SK-N-SH (cell line): ENCODE data around the gene CUBN. TPM values are rescaled to one million over a fixed set of nuclear protein-coding genes. Genes with fewer than 3 reads are reported as not detected.
A peak's percentile ranks its signal among the peaks of the same experiment; 100 is the strongest.

Source experiments
- CTCF ChIA-PET: fragments of 300-600, 350-600 bp; formaldehyde crosslinking; extraction: SDS; loops from one replicate; lab custom pipeline; 2021; lab: Yijun Ruan, JAX
- POLR2A ChIA-PET: fragments of 350-600 bp; sonication (Branson Sonifier 250); formaldehyde crosslinking; extraction: SDS; loops from one replicate; lab custom pipeline; 2020; ENCODE audit warnings: antibody characterized with exemption, inconsistent platforms; lab: Yijun Ruan, JAX
- DNase-seq: peaks from one replicate; pipeline ENCODE4 v3.0.0; 2012
- H2AFZ ChIP-seq: fragments of 200-600 bp; sonication (generic); 2 replicates; pipeline ENCODE4 v1.8.1; 2016; ENCODE audit warnings: antibody characterized with exemption, mild to moderate bottlenecking, low read depth
- H3F3A ChIP-seq: fragments of 200-600 bp; sonication (generic); replicated peaks from 2 replicates; pipeline ENCODE3; 2016; ENCODE audit warnings: antibody characterized with exemption, mild to moderate bottlenecking; ENCODE audit not compliant: insufficient read depth
- H3K27ac ChIP-seq, 2 experiments: fragments of 200-500 bp in 1 of 2; fragments of 200-600 bp in 1 of 2; sonication (Bioruptor generic) in 1 of 2; sonication (generic), shearing (Covaris generic) in 1 of 2; 2 replicates each; pipeline versions ENCODE4 v1.5.1 to v1.6.1; 2014 to 2016; ENCODE audit warnings: low read depth in 2 of 2, inconsistent platforms in 1 of 2, low read length in 1 of 2, mild to moderate bottlenecking in 1 of 2, mixed read lengths in 1 of 2
- H3K27me3 ChIP-seq: fragments of 200-600 bp; sonication (generic), shearing (Covaris generic); 2 replicates; pipeline ENCODE4 v1.6.1; 2016; ENCODE audit warnings: mixed run types; ENCODE audit not compliant: insufficient read depth
- H3K36me3 ChIP-seq, 2 experiments: fragments of 200-500 bp in 1 of 2; fragments of 200-600 bp in 1 of 2; sonication (Bioruptor generic) in 1 of 2; sonication (generic) in 1 of 2; replicated peaks in 1 of 2; 2 replicates each; pipeline versions ENCODE3 to v1.5.1; 2014 to 2016; ENCODE audit warnings: low read length in 1 of 2, mild to moderate bottlenecking in 1 of 2; ENCODE audit not compliant: insufficient read depth in 2 of 2, control insufficient read depth in 1 of 2
- H3K4me1 ChIP-seq, 2 experiments: fragments of 200-500 bp in 1 of 2; fragments of 200-600 bp in 1 of 2; sonication (Bioruptor generic) in 1 of 2; sonication (generic), shearing (Covaris generic) in 1 of 2; 2 replicates each; pipeline versions ENCODE4 v1.5.1 to v1.6.1; 2014 to 2016; ENCODE audit warnings: low read depth in 1 of 2, low read length in 1 of 2, mixed run types in 1 of 2; ENCODE audit not compliant: insufficient read depth in 2 of 2, control insufficient read depth in 1 of 2
- H3K4me2 ChIP-seq: fragments of 200-600 bp; sonication (generic), shearing (Covaris generic); 2 replicates; pipeline ENCODE4 v1.6.1; 2017; ENCODE audit warnings: mixed run types
- H3K4me3 ChIP-seq, 2 experiments: fragments of 200-500 bp in 1 of 2; fragments of 200-600 bp in 1 of 2; sonication (Bioruptor generic) in 1 of 2; sonication (generic), shearing (Covaris generic) in 1 of 2; 2 replicates each; pipeline versions ENCODE4 v1.5.1 to v1.8.1; 2014 to 2016; ENCODE audit warnings: low read depth in 2 of 2, inconsistent platforms in 1 of 2, low read length in 1 of 2, mild to moderate bottlenecking in 1 of 2, mixed read lengths in 1 of 2, moderate library complexity in 1 of 2
- H3K79me2 ChIP-seq: fragments of 200-600 bp; sonication (generic); 2 replicates; pipeline ENCODE4 v1.8.1; 2017; ENCODE audit warnings: mild to moderate bottlenecking; ENCODE audit not compliant: insufficient read depth
- H3K9ac ChIP-seq: fragments of 200-600 bp; sonication (generic); 2 replicates; pipeline ENCODE4 v1.6.1; 2017; ENCODE audit warnings: mixed run types
- H3K9me2 ChIP-seq: fragments of 200-600 bp; sonication (generic); 2 replicates; pipeline ENCODE4 v1.6.1; 2017; ENCODE audit warnings: mixed run types
- H3K9me3 ChIP-seq: fragments of 200-600 bp; sonication (generic); 2 replicates; pipeline ENCODE4 v1.6.1; 2017; ENCODE audit warnings: mixed run types, mild to moderate bottlenecking, moderate library complexity
- H4K20me1 ChIP-seq: fragments of 200-600 bp; sonication (generic); 2 replicates; pipeline ENCODE4 v1.6.1; 2017; ENCODE audit warnings: mild to moderate bottlenecking, mixed run types; ENCODE audit not compliant: insufficient read depth
- CHD2 ChIP-seq: fragments of 150-350 bp; IDR thresholded peaks from 2 replicates; pipeline ENCODE4 v1.6.1; 2018; ENCODE audit warnings: low read length; ENCODE audit not compliant: partially characterized antibody
- EP300 ChIP-seq, 2 experiments: IDR thresholded peaks; 2 replicates each; pipeline versions ENCODE4 v1.4.0 to v1.6.1; 2012; ENCODE audit warnings: borderline replicate concordance in 1 of 2, low read depth in 1 of 2, low read length in 1 of 2
- FOXJ3 ChIP-seq: sonication (generic); formaldehyde crosslinking; IDR thresholded peaks from 2 replicates; pipeline ENCODE4 v1.5.1; 2020; ENCODE audit warnings: mild to moderate bottlenecking, missing genetic modification reagents
- MEF2A ChIP-seq: IDR thresholded peaks from 2 replicates; pipeline ENCODE4 v1.4.0; 2012; ENCODE audit warnings: low read depth, borderline replicate concordance
- MXI1 ChIP-seq: IDR thresholded peaks from 2 replicates; pipeline ENCODE4 v1.6.1; 2012; ENCODE audit warnings: mild to moderate bottlenecking, low read depth, low read length, improper control_type of control experiment
- RCOR1 ChIP-seq: fragments of 150-350 bp; IDR thresholded peaks from 2 replicates; pipeline ENCODE4 v1.6.1; 2017; ENCODE audit warnings: antibody characterized with exemption, low read length
- RFX5 ChIP-seq: IDR thresholded peaks from 2 replicates; pipeline ENCODE4 v1.6.1; 2012; ENCODE audit warnings: mild to moderate bottlenecking, improper control_type of control experiment, low read length
- RXRA ChIP-seq: IDR thresholded peaks from 2 replicates; pipeline ENCODE4 v1.4.0; 2012; ENCODE audit warnings: low read depth, mild to moderate bottlenecking, borderline replicate concordance
- TEAD4 ChIP-seq: IDR thresholded peaks from 2 replicates; pipeline ENCODE4 v1.4.0; 2012; ENCODE audit warnings: mild to moderate bottlenecking, borderline replicate concordance; ENCODE audit not compliant: insufficient read depth
- YY1 ChIP-seq: IDR thresholded peaks from 2 replicates; pipeline ENCODE4 v1.4.0; 2012; ENCODE audit warnings: low read depth, mild to moderate bottlenecking
- WGBS: methylation state at CpG from one replicate; pipeline ENCODE4 v1.1.6; 2017; ENCODE audit warnings: low lambda C conversion rate; 5-methylcytosine and 5-hydroxymethylcytosine counted together
- polyA plus RNA-seq, 3 experiments: library from polyadenylated mRNA; depleted of rRNA; stranded (reverse); fragments of >200 nt; gene quantifications; 2 replicates each; pipeline ENCODE4 v1.2.3, GENCODE V29; 2012
- TF ChIP-seq, protein P1 (sequence below): fragments of 200-600 bp; sonication (generic); IDR thresholded peaks from 2 replicates; pipeline ENCODE4 v1.6.1; 2017; ENCODE audit warnings: antibody characterized with exemption, mild to moderate bottlenecking, moderate library complexity
- TF ChIP-seq, protein P2 (sequence below): IDR thresholded peaks from 2 replicates; pipeline ENCODE4 v1.6.1; 2012; ENCODE audit warnings: mild to moderate bottlenecking, low read depth, low read length, moderate library complexity

CUBN gene
- polyA plus RNA-seq, 1 of the 3 experiments (the other 2 are of a cell fraction) = 2.4 TPM

DNA sequence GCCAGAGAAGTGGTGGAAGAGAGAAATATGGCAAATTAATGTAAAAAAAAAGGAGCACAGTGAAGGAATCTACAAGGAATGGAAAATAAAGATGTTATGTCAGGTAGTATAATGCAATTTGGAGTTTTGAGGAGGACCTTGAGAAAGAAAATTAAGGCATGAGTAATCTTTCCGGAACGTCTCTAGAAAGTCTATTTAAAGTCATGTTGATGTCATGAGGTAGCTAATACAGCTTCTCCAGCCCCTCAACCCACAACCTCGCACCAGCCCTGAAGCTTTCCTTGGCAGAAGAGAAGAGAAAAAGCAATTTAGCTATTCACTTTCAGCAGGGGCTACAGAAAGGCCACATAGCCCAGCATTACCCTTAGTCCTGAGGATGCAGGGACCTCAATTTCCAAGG, 49.4 kb upstream of the CUBN start:
- Histone ChIP-seq H3K27ac (peak overlapping the region in 1 of 2 experiments; percentile 44; a peak in 2 of 4 replicates), H4K20me1 (no peaks in the 10 kb centered on the region), H3K9ac (no peak overlapping the region), H2AFZ (no peak overlapping the region), H3K9me2 (no peaks in the 10 kb centered on the region), H3K27me3 (no peaks in the 10 kb centered on the region), H3K79me2 (no peaks in the 10 kb centered on the region), H3K4me3 (no peak overlapping the region), H3K4me2 (0 out of 2 replicates have a peak overlapping the region, but pooled peaks have one; percentile 18), H3K36me3 (peaks cover 0 to 4% of the 10 kb centered on the region in 2 experiments), H3K9me3 (no peaks in the 10 kb centered on the region), H3K4me1 (peaks cover 3 to 22% of the 10 kb centered on the region in 2 experiments; a peak in 3 of 4 replicates), H3F3A (peaks cover 13% of the 10 kb centered on the region)
- DNase-seq = no peak
- POLR2A ChIA-PET = interaction anchor here (0.7 kb wide), 1 partner anchor 96 kb away, joined by 3 read pairs; no protein-coding TSS in a partner anchor
- 63% methylated on average over 3 of the region's 3 CpGs for WGBS
- TF ChIP-seq RCOR1 (no peak), MEF2A (0 out of 2 replicates have a peak, but pooled peaks have one; percentile 26), RFX5 (no peak), CHD2 (no peak), FOXJ3 (CRISPR knock-in tag) (no peak)
- CTCF ChIA-PET = interaction anchor here (0.8 kb wide), 1 partner anchor 438 kb away, joined by 3 read pairs; no protein-coding TSS in a partner anchor

DNA sequence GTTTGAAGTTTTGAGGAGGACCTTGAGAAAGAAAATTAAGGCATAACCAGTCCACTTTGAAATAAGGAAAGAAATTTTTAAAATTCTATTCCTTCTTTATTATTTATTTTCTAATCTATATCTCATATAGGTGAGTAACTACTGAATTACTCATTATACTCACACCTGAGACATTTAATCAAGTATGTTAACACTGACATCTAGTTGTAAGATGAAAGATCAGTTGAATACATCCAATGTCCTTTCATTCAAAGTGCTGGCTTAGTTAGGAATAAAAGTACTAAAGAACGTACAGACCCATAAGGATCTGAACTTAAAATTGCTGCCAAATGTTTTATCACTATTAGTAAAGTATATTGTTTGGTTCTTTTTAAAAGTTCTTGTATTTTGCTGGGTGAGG, 48.4 kb upstream of the CUBN start:
- peaks cover 0 to 4% of the 10 kb centered on the region in 2 experiments for H3K36me3 ChIP-seq
- no peak overlapping the region for H2AFZ ChIP-seq
- no peak overlapping the region for H3K4me2 ChIP-seq
- no peaks in the 10 kb centered on the region for H3K9me2 ChIP-seq
- H4K20me1 ChIP-seq = no peaks in the 10 kb centered on the region
- H3K9me3 ChIP-seq = no peaks in the 10 kb centered on the region
- no peaks in the 10 kb centered on the region for H3K79me2 ChIP-seq
- ChIA-PET POLR2A (no interaction called here), CTCF (no interaction called here)
- DNase-seq = no peak
- 97% methylated on average over 1 of the region's 1 CpG for WGBS
- no peak overlapping the region for H3K4me3 ChIP-seq
- H3K27me3 ChIP-seq = no peaks in the 10 kb centered on the region
- peaks cover 3 to 22% of the 10 kb centered on the region in 2 experiments; a peak in 3 of 4 replicates for H3K4me1 ChIP-seq
- no peak overlapping the region for H3K27ac ChIP-seq
- H3K9ac ChIP-seq = no peak overlapping the region
- TF ChIP-seq RFX5 (no peak), MEF2A (no peak), EP300 (IDR thresholded peaks at IDR 0.05; ENCODE audit: borderline replicate concordance in 1 of 2, low read depth in 1 of 2, low read length in 1 of 2) (no peak), MXI1 (no peak), YY1 (no peak), CHD2 (no peak), RXRA (no peak), FOXJ3 (CRISPR knock-in tag) (no peak), TEAD4 (no peak)
- TF ChIP-seq, protein P1, sequence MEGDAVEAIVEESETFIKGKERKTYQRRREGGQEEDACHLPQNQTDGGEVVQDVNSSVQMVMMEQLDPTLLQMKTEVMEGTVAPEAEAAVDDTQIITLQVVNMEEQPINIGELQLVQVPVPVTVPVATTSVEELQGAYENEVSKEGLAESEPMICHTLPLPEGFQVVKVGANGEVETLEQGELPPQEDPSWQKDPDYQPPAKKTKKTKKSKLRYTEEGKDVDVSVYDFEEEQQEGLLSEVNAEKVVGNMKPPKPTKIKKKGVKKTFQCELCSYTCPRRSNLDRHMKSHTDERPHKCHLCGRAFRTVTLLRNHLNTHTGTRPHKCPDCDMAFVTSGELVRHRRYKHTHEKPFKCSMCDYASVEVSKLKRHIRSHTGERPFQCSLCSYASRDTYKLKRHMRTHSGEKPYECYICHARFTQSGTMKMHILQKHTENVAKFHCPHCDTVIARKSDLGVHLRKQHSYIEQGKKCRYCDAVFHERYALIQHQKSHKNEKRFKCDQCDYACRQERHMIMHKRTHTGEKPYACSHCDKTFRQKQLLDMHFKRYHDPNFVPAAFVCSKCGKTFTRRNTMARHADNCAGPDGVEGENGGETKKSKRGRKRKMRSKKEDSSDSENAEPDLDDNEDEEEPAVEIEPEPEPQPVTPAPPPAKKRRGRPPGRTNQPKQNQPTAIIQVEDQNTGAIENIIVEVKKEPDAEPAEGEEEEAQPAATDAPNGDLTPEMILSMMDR = no peak
- TF ChIP-seq, protein P2, sequence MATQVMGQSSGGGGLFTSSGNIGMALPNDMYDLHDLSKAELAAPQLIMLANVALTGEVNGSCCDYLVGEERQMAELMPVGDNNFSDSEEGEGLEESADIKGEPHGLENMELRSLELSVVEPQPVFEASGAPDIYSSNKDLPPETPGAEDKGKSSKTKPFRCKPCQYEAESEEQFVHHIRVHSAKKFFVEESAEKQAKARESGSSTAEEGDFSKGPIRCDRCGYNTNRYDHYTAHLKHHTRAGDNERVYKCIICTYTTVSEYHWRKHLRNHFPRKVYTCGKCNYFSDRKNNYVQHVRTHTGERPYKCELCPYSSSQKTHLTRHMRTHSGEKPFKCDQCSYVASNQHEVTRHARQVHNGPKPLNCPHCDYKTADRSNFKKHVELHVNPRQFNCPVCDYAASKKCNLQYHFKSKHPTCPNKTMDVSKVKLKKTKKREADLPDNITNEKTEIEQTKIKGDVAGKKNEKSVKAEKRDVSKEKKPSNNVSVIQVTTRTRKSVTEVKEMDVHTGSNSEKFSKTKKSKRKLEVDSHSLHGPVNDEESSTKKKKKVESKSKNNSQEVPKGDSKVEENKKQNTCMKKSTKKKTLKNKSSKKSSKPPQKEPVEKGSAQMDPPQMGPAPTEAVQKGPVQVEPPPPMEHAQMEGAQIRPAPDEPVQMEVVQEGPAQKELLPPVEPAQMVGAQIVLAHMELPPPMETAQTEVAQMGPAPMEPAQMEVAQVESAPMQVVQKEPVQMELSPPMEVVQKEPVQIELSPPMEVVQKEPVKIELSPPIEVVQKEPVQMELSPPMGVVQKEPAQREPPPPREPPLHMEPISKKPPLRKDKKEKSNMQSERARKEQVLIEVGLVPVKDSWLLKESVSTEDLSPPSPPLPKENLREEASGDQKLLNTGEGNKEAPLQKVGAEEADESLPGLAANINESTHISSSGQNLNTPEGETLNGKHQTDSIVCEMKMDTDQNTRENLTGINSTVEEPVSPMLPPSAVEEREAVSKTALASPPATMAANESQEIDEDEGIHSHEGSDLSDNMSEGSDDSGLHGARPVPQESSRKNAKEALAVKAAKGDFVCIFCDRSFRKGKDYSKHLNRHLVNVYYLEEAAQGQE = no peak
- H3F3A ChIP-seq = peaks cover 9% of the 10 kb centered on the region
